ENCODE data around the gene TFDP1. TPM values are rescaled to one million over a fixed set of nuclear protein-coding genes. Genes with fewer than 3 reads are reported as not detected.

Gene TFDP1
- total RNA-seq, 3 donors from 2014 or later: 31.8 to 34.0 (median 33.3) TPM

- peak in 1 of 2 donors; percentile 45 for DNase-seq (ENCODE audit: low spot score in 2 of 2)
- Histone ChIP-seq H3K27me3 (no peaks in the 10 kb centered on the region), H3K4me3 (no peak within 1 kb of the TSS), H3K27ac (no peak within 1 kb of the TSS), H3K9me3 (peaks cover 4 to 8% of the 10 kb centered on the region in 2 donors), H3K4me1 (no peaks in the 10 kb centered on the region), H3K36me3 (no peaks in the 10 kb centered on the region)
- TF ChIP-seq POLR2AphosphoS5 (IDR thresholded peaks at IDR 0.05) (no peak), POLR2A (IDR thresholded peaks at IDR 0.05) (no peak), CTCF (IDR thresholded peaks at IDR 0.05) (no peak)
- intact Hi-C loops (cut with DNase I; ENCODE audit: low total_unique reads): no loop called here
Observed at GRCh38 chr13:113657851-113658741, 73.5 kb downstream of the TFDP1 start, which contains the start of gene ATP4B. Gene ATP4B (minus strand): TSS chr13:113658198. CDS start chr13:113658144, 54 bp downstream.

GRCh38 chr13:113658836-113659235 is 74.3 kb downstream of the TFDP1 start:
- intact Hi-C loops (cut with DNase I; ENCODE audit: low total_unique reads): no loop called here
- no peak for TF ChIP-seq CTCF (IDR thresholded peaks at IDR 0.05)
- no peak for TF ChIP-seq POLR2A (IDR thresholded peaks at IDR 0.05)
- no peak for TF ChIP-seq POLR2AphosphoS5 (IDR thresholded peaks at IDR 0.05)
- Histone ChIP-seq H3K27ac (no peak overlapping the region), H3K4me1 (no peaks in the 10 kb centered on the region), H3K27me3 (no peaks in the 10 kb centered on the region), H3K9me3 (peaks cover 4 to 8% of the 10 kb centered on the region in 2 donors), H3K36me3 (no peaks in the 10 kb centered on the region), H3K4me3 (no peak overlapping the region)
- DNase-seq (ENCODE audit: low spot score in 2 of 2): peak in 1 of 2 donors; percentile 37

- H3K4me1 ChIP-seq: no peaks in the 10 kb centered on the region
- no peaks in the 10 kb centered on the region for H3K27me3 ChIP-seq
- intact Hi-C loops (cut with DNase I; ENCODE audit: low total_unique reads): no loop called here
- no peak for DNase-seq (ENCODE audit: low spot score in 2 of 2)
- no peak overlapping the region for H3K4me3 ChIP-seq
- no peak overlapping the region for H3K27ac ChIP-seq
- H3K9me3 ChIP-seq: peaks cover 4 to 8% of the 10 kb centered on the region in 2 donors
- H3K36me3 ChIP-seq: no peaks in the 10 kb centered on the region
- TF ChIP-seq POLR2A (IDR thresholded peaks at IDR 0.05) (no peak), POLR2AphosphoS5 (IDR thresholded peaks at IDR 0.05) (no peak), CTCF (IDR thresholded peaks at IDR 0.05) (no peak)
Observed at GRCh38 chr13:113659337-113659736, 74.8 kb downstream of the TFDP1 start.

GRCh38 chr13:113660066-113660465 is 75.5 kb downstream of the TFDP1 start:
- H3K27me3 ChIP-seq: no peaks in the 10 kb centered on the region
- H3K36me3 ChIP-seq: no peaks in the 10 kb centered on the region
- peak in 1 of 2 donors; percentile 20 for DNase-seq (ENCODE audit: low spot score in 2 of 2)
- no peak for TF ChIP-seq POLR2A (IDR thresholded peaks at IDR 0.05)
- TF ChIP-seq POLR2AphosphoS5 (IDR thresholded peaks at IDR 0.05): no peak
- TF ChIP-seq CTCF (IDR thresholded peaks at IDR 0.05): no peak
- H3K9me3 ChIP-seq: peaks cover 4 to 8% of the 10 kb centered on the region in 2 donors
- no peak overlapping the region for H3K27ac ChIP-seq
- H3K4me3 ChIP-seq: no peak overlapping the region
- intact Hi-C loops (cut with DNase I; ENCODE audit: low total_unique reads): no loop called here
- H3K4me1 ChIP-seq: no peaks in the 10 kb centered on the region

GRCh38 chr13:113661509-113661908 is 77.0 kb downstream of the TFDP1 start:
- intact Hi-C loops (cut with DNase I; ENCODE audit: low total_unique reads): no loop called here
- no peaks in the 10 kb centered on the region for H3K4me1 ChIP-seq
- H3K36me3 ChIP-seq: no peaks in the 10 kb centered on the region
- no peak overlapping the region for H3K27ac ChIP-seq
- peaks cover 4 to 8% of the 10 kb centered on the region in 2 donors for H3K9me3 ChIP-seq
- no peaks in the 10 kb centered on the region for H3K27me3 ChIP-seq
- no peak for DNase-seq (ENCODE audit: low spot score in 2 of 2)
- no peak overlapping the region for H3K4me3 ChIP-seq
- TF ChIP-seq CTCF (IDR thresholded peaks at IDR 0.05) (no peak), POLR2A (IDR thresholded peaks at IDR 0.05) (no peak), POLR2AphosphoS5 (IDR thresholded peaks at IDR 0.05) (no peak)

Data from breast epithelium (tissue), 4 donors.